Activated T-cell treated with anti-CD3 and anti-CD28 coated beads, Interleukin-2, amount 50 U/mL, for 1 hour (primary cell): ENCODE data around the gene STK17A.
"Not testable (repeated sequence)": the region's sequence is repeated elsewhere in the genome, so short reads cannot be mapped to it uniquely, and the experiment has no call there.

ENCODE experiments used
- DNase-seq: peaks from one replicate; pipeline ENCODE4 v3.0.0-alpha.2; 2020

STK17A gene

GRCh38 chr7:43602256-43602655 lies 19.3 kb downstream of the STK17A start:
- no peak for DNase-seq

DNA sequence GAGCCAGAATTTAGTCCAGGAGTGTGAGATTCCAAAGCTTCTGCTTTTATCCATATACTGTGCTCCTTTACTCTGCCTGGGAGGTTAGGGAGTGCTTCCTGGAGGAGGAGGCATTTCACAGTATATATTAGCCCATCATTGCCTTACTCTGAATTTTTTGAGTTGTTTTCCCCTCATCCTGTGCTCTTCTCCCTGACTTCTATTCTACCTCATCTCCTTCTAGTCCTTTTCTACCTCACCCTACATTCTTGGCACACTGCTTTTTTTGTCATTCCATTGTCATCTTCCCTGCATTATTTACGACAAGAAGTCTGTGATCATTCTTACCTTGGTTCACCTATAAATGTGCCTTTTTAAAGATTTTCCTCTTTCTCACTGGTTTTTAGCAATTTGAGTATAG lies 21.3 kb downstream of the STK17A start:
- no peak for DNase-seq

DNA sequence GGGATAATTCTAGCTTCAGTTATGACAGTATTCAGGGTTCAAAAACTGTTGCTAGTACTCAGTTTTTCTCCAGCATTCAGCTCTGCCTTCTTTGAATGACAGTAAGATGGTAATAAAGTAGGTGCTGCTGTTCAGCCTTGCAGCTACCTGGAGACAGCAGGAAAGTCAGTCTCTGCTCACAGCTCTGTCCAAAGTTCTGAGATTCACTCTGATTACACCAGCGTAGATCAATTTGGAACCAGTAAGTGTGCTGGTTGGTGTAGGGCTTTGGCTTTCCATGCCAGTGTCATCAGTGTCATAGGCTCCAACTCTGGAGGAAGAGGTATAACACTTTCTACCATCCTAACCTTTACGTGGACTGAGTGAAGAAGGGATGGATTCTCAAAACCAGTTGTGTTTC lies 26.2 kb downstream of the STK17A start:
- DNase-seq, result no peak

DNA sequence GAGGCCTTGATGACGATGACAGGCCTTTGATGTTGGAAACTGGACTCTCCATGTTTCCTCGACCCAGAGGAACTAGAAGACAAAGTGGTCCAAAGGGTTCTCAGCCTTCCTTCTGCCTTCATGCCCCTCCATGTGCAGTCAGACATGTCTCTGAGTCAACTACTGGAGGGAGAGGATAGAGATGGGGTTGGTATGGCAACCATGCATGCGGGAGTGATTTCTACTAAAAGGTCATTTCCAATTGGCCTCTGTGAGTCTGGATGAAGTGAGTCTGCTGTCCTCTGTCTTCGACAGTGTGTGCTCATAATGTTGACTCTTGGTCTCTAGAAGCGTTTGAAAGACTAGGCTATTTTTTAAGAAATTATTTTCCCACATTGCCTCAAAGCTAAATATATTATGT lies 29.2 kb downstream of the STK17A start:
- DNase-seq, result no peak

DNA sequence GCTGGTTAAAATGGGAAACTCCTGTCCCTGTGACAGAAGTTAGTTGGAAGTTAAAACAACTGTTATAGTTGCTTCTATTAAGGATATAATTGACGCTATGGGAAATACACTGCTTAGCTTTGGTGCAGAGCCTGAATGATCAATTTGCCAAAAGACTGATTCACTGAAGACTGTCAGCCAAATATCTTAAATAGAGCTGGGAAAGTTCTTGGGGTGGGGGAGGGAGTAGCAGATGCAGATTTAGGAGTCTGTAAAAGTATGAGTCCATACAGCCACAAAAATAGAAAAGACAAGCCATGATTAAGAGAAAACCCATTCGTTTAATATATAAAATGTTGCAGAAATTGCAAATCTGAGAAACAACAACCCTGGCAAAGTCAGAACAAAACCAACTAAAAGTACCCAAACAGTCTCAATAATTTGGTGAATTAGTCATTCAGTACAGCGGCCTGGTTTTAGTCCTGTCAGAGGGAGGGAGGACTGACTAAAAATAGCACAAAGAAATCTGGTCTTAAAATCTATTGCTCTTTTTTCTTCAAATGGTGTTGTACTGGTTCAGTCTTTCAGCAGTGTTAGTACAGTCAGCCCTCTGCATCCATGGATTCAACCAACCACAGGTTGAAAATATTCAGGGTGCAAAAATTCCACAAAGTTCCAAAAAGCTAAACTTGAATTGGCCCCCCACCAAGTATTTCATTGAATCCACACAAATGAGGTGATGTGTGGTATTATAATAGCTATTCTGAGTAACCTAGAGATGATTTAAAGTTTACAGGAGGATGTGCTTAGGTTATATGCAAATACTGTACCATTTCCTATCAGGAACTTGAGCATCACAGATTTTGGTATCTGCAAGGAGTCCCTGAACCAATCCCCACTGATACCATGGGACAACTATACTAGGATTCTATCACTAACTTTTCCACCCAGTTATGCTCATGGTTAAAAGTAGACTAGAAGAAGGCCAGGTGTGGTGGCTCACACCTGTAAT lies 30.0 kb downstream of the STK17A start:
- no peak for DNase-seq

DNA sequence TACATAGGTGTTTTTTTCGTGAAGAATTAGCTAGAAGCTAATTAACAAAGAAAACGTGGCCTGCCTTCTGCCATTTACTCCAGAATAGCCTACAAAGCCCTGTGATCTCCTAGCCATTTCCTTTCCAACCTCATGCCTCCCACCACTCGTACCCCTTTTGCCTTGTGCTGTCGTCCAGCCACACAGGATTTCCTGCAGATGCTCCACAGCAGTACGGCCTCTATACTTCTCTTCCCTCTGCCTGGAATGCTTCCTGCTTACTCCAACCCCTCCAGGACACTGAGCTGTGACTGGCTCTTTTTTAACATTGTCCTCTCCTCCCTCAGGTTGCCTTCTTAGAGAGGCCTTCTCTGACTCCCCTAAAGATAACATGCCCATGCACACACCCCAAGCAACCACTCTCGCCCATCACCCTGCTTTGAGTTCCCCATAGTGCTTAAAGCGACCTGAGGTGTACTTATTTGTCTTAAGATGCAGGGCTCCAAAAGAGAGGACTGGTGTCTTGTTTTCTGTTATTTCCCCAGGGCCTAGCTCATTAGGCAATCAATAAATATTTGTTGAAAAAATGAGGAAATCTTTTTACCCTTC lies 32.7 kb downstream of the STK17A start:
- no peak for DNase-seq

DNA sequence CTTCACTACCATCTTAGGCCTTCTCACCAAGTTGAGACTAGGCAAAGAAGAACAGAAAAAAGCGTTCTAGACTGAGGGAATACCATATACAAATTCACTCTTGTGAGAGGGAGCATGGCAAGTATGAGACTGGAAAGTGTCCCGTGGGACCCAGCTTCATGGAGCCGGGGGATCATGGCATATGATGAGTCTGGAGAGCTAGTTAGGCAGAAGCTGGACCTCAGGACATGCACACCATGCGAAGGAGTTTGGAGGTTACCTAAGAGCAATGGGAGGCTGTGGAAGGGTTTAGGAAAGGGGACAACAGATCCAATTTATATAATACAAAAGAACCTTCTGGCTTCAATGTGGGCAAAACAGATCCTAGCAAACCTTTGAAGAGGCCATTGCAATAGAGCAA lies 34.1 kb downstream of the STK17A start:
- no peak for DNase-seq

DNA sequence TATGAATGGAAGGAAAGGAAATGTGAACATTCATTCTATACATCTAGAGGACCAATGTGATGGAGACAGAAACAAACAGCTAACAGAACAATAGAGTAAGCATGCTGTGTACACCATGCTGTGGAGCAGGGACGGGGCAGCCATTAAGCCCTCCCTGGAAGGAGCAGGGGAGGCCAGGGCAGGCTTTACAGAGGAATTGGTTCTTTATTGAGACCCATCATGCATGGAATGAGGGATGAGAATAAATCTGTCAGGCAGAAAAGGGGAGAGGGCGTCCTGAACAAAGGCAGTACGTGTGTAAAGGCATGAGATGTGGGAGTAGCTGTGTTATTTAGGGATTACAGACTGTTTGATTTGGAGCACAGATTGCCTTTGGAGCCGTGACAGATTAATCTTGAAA lies 35.2 kb downstream of the STK17A start:
- no peak for DNase-seq

- no peak for DNase-seq
These were observed 36.5 kb downstream of the STK17A start for GRCh38 chr7:43619213-43620012.

- DNase-seq, result no peak
These were observed 39.0 kb downstream of the STK17A start for GRCh38 chr7:43621729-43622448.

GRCh38 chr7:43624156-43624555 lies 41.2 kb downstream of the STK17A start:
- DNase-seq, result no peak

DNA sequence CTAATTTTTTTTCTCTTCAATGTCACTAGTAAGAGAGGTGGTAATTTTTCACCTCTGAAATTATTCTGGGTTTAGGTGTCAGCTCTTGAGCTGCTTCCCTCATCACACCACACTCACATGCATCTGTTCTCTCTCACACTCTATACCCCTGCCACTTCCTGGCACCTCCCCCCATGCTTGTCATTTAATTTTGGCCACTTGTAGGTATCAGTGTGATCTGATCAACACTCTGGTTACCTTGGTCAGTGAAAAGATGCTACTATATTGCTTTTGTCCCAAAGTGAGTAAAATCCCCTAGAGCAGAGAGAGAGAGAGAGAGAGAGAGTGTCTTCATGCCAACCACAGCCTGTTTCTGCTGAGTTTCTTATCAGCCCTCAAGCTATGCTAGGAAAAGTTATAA lies 42.5 kb downstream of the STK17A start:
- DNase-seq, result no peak

- DNase-seq, result no peak
These were observed 43.1 kb downstream of the STK17A start for GRCh38 chr7:43625980-43626379.

- no peak for DNase-seq
These were observed 43.8 kb downstream of the STK17A start for GRCh38 chr7:43626695-43627094.

- not testable (repeated sequence) for DNase-seq
These were observed 44.9 kb downstream of the STK17A start for GRCh38 chr7:43627798-43628197.

GRCh38 chr7:43628431-43628830 lies 45.5 kb downstream of the STK17A start:
- no peak for DNase-seq

DNA sequence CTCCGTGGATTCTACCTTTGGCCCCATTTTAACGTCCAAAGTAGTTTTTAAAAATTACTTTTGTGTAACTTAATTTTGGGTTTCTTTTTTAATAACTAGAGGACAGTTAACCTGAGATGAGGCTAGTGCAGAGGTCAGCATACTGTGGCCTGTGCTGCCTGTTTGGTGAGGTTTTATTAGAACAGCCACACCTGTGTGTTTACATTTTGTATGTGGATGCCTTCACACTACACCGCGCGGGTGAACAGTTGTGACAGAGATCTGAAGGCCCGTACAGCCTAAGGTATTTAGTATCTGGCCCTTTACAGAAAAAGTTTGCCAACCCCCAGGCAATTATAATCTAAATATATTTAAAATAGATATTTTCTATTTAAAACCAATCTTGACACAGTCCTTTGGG lies 46.9 kb downstream of the STK17A start:
- DNase-seq, result no peak

- DNase-seq, result no peak
These were observed 47.6 kb downstream of the STK17A start for GRCh38 chr7:43630482-43630881.

DNA sequence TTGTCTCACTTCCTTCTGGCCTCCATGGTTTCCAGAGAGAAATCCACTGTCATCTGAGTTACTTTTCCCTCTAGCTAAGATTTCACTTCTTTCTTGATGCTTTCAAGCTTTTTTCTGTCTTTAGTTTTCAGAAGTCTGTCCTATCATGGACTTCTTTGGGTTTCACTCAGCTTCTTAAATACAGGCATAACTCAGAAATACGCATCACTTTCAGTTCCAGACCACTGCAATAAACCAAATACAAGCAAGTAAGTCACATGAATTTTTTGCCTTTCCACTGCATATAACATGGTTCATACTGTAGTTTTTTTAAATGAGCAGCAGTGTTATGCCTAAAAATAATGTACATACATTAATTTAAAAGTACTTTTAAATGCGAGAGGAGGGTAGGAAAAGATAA lies 48.7 kb downstream of the STK17A start:
- DNase-seq, result no peak

DNA sequence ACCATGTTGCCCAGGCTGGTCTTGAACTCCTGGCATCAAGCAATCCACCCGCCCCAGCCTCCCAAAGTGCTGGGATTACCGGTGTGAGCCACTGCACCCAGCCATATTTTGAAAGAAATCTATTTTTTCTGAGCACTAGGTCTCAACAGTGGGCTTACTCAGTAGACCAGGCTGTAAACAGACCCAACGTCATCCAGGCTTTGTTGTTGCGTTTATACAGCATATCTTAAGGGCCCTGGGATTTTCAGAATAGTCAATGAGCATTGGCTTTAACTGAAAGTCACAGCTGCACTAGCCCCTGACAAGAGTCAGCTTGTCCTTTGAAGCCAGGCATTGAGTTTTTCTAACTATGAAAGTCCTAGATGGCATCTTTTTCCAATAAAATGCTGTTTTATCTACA lies 49.8 kb downstream of the STK17A start:
- DNase-seq, result no peak

DNA sequence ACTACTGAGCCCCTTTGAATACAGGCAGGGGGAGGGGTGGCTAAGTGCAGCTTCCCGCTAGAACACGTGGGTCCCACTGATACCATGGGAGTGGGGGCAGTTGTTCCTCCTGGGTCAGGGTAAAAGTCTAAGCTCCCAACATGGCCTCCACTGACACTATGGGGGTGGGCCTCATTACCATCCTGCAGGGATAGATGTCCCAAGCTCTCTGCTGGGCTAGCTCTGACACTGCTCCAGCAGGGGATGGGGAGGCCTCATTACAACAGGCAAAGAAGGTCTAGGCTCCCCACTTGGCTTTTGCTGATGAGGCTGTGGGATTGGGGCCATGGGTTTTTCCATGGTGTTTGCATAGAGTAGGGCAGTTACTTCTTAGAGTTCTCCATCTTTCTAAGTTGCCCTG lies 51.5 kb downstream of the STK17A start:
- DNase-seq, result no peak

GRCh38 chr7:43636093-43636492 lies 53.2 kb downstream of the STK17A start:
- DNase-seq, result no peak
